H9 (cell line): ENCODE results near the gene SPSB4. TPM values are rescaled to one million over a fixed set of nuclear protein-coding genes. Genes with fewer than 3 reads are reported as not detected.

Experiments used
- DNase-seq: peaks from one replicate; pipeline ENCODE4 v3.0.0-alpha.2; 2017
- H2AFZ ChIP-seq: one replicate; pipeline ENCODE4 v1.6.1; 2013; ENCODE audit warnings: mild to moderate bottlenecking, low read length, control low read depth, moderate library complexity
- H2AK5ac ChIP-seq: 2 replicates; pipeline ENCODE4 v1.6.1; 2013; ENCODE audit warnings: low read length, control low read depth, mixed read lengths; ENCODE audit not compliant: insufficient read length
- H2BK120ac ChIP-seq: one replicate; pipeline ENCODE4 v1.6.1; 2013; ENCODE audit warnings: low read depth, mild to moderate bottlenecking, low read length, control low read depth, inconsistent platforms; ENCODE audit not compliant: poor library complexity, severe bottlenecking
- H2BK12ac ChIP-seq: 2 replicates; pipeline ENCODE4 v1.6.1; 2013; ENCODE audit warnings: low read length, control low read depth, mixed read lengths, low read depth; ENCODE audit not compliant: insufficient read length
- H2BK15ac ChIP-seq: 2 replicates; pipeline ENCODE4 v1.6.1; 2013; ENCODE audit warnings: low read depth, low read length, control low read depth
- H2BK20ac ChIP-seq: one replicate; pipeline ENCODE4 v1.6.1; 2013; ENCODE audit warnings: low read depth, mild to moderate bottlenecking, low read length, control low read depth, inconsistent platforms; ENCODE audit not compliant: poor library complexity, severe bottlenecking
- H2BK5ac ChIP-seq: 2 replicates; pipeline ENCODE4 v1.6.1; 2013; ENCODE audit warnings: low read length, control low read depth, mixed read lengths; ENCODE audit not compliant: insufficient read length
- H3K14ac ChIP-seq: 2 replicates; pipeline ENCODE4 v1.6.1; 2013; ENCODE audit warnings: low read length, control low read depth; ENCODE audit not compliant: insufficient read depth
- H3K18ac ChIP-seq: 2 replicates; pipeline ENCODE4 v1.6.1; 2013; ENCODE audit warnings: low read depth, mild to moderate bottlenecking, mixed read lengths, low read length, control low read depth; ENCODE audit not compliant: insufficient read length
- H3K23ac ChIP-seq: 2 replicates; pipeline ENCODE4 v1.6.1; 2013; ENCODE audit warnings: low read length, control low read depth, mixed read lengths, low read depth; ENCODE audit not compliant: insufficient read length
- H3K23me2 ChIP-seq: 2 replicates; pipeline ENCODE4 v1.6.1; 2013; ENCODE audit warnings: low read depth, mild to moderate bottlenecking, mixed read lengths, low read length, control low read depth; ENCODE audit not compliant: insufficient read length, poor library complexity, severe bottlenecking
- H3K27ac ChIP-seq: 2 replicates; pipeline ENCODE4 v1.5.1; 2013; ENCODE audit warnings: low read length, control low read depth, mixed read lengths, low read depth; ENCODE audit not compliant: insufficient read length
- H3K27me3 ChIP-seq: 2 replicates; pipeline ENCODE4 v1.6.1; 2013; ENCODE audit warnings: low read length, control low read depth, inconsistent platforms; ENCODE audit not compliant: insufficient read depth
- H3K4ac ChIP-seq: 2 replicates; pipeline ENCODE4 v1.6.1; 2013; ENCODE audit warnings: low read depth, mild to moderate bottlenecking, control low read depth, inconsistent platforms, low read length, moderate library complexity
- H3K4me1 ChIP-seq: 2 replicates; pipeline ENCODE4 v1.6.1; 2013; ENCODE audit warnings: low read length, control low read depth, inconsistent platforms; ENCODE audit not compliant: insufficient read depth
- H3K4me2 ChIP-seq: 2 replicates; pipeline ENCODE4 v1.6.1; 2013; ENCODE audit warnings: low read length, control low read depth, mixed read lengths; ENCODE audit not compliant: insufficient read length, insufficient read depth
- H3K56ac ChIP-seq: 2 replicates; pipeline ENCODE4 v1.6.1; 2013; ENCODE audit warnings: low read depth, mild to moderate bottlenecking, mixed read lengths, low read length, control low read depth; ENCODE audit not compliant: insufficient read length
- H3K79me1 ChIP-seq: 2 replicates; pipeline ENCODE4 v1.6.1; 2013; ENCODE audit warnings: low read depth, mild to moderate bottlenecking, moderate library complexity, low read length, control low read depth, inconsistent platforms; ENCODE audit not compliant: insufficient read depth, poor library complexity, severe bottlenecking
- H3K79me2 ChIP-seq: 2 replicates; pipeline ENCODE4 v1.6.1; 2013; ENCODE audit warnings: low read length, control low read depth, inconsistent platforms; ENCODE audit not compliant: insufficient read depth
- H3K9ac ChIP-seq: 2 replicates; pipeline ENCODE4 v1.6.1; 2013; ENCODE audit warnings: low read length, control low read depth, mixed read lengths; ENCODE audit not compliant: insufficient read length; ENCODE audit errors: extremely low read depth
- H3K9me3 ChIP-seq: one replicate; pipeline ENCODE4 v1.6.1; 2013; ENCODE audit warnings: low read depth, low read length, inconsistent platforms; ENCODE audit not compliant: control insufficient read depth
- H3T11ph ChIP-seq: one replicate; pipeline ENCODE4 v1.6.1; 2013; ENCODE audit warnings: mild to moderate bottlenecking, low read length, control low read depth, inconsistent platforms
- H4K20me1 ChIP-seq: one replicate; pipeline ENCODE4 v1.6.1; 2013; ENCODE audit not compliant: control insufficient read depth, insufficient read length, insufficient read depth
- H4K5ac ChIP-seq: 2 replicates; pipeline ENCODE4 v1.6.1; 2013; ENCODE audit warnings: low read depth, mild to moderate bottlenecking, mixed read lengths, low read length, control low read depth; ENCODE audit not compliant: insufficient read length
- H4K8ac ChIP-seq: replicated peaks from 2 replicates; pipeline ENCODE4 v1.6.1; 2013; ENCODE audit warnings: low read length, control low read depth, mixed read lengths, low read depth; ENCODE audit not compliant: insufficient read length
- H4K91ac ChIP-seq: 2 replicates; pipeline ENCODE4 v1.6.1; 2013; ENCODE audit warnings: low read depth, mild to moderate bottlenecking, moderate library complexity, mixed read lengths, low read length, control low read depth; ENCODE audit not compliant: insufficient read length
- H3K27ac Mint-ChIP-seq, 3 experiments: 2 replicates in 2 of 3; 3 replicates in 1 of 3; pipeline ENCODE4 v1.8.0; 2020 to 2021; ENCODE audit warnings: mixed read lengths in 3 of 3, mild to moderate bottlenecking in 1 of 3, moderate library complexity in 1 of 3
- H3K27me3 Mint-ChIP-seq: 2 replicates; pipeline ENCODE4 v1.8.0; 2021; ENCODE audit warnings: low read depth, mild to moderate bottlenecking, moderate library complexity, mixed read lengths
- H3K36me3 Mint-ChIP-seq, 3 experiments: 2 replicates in 2 of 3; 3 replicates in 1 of 3; pipeline ENCODE4 v1.8.0; 2020 to 2021; ENCODE audit warnings: low read depth in 3 of 3, mixed read lengths in 3 of 3; ENCODE audit not compliant: insufficient read depth in 1 of 3
- H3K4me1 Mint-ChIP-seq, 2 experiments: 2 replicates each; pipeline ENCODE4 v1.8.0; 2020; ENCODE audit warnings: mixed read lengths in 2 of 2
- H3K4me3 Mint-ChIP-seq, 2 experiments: 2 replicates in 1 of 2; 3 replicates in 1 of 2; pipeline ENCODE4 v1.8.0; 2020 to 2021; ENCODE audit warnings: mild to moderate bottlenecking in 2 of 2, mixed read lengths in 2 of 2, moderate library complexity in 1 of 2
- H3K9me3 Mint-ChIP-seq, 2 experiments: 2 replicates in 1 of 2; 3 replicates in 1 of 2; pipeline ENCODE4 v1.8.0; 2020; ENCODE audit warnings: mild to moderate bottlenecking in 2 of 2, mixed read lengths in 2 of 2, moderate library complexity in 1 of 2
- WGBS: extraction: QIAGEN DNeasy Blood & Tissue Kit; methylation state at CpG from one replicate; pipeline ENCODE4 v1.1.7; 2013; ENCODE audit warnings: missing lambda C conversion rate, low lambda C conversion rate, mixed read lengths; ENCODE audit not compliant: insufficient read length; ENCODE audit errors: extremely low coverage; 5-methylcytosine and 5-hydroxymethylcytosine counted together
- total RNA-seq: library from RNA; stranded (reverse); gene quantifications from 2 replicates; pipeline ENCODE4 v1.2.1, GENCODE V29; 2021
- TF ChIP-seq, protein P1 (sequence below): fragments of 200-600 bp; sonication (generic); conservative IDR thresholded peaks from 3 replicates; pipeline ENCODE4 v1.8.0; 2021; ENCODE audit warnings: antibody characterized with exemption, mild to moderate bottlenecking

The SPSB4 gene
- total RNA-seq, 1 experiment from 2014 or later, result 6.2 TPM

DNA sequence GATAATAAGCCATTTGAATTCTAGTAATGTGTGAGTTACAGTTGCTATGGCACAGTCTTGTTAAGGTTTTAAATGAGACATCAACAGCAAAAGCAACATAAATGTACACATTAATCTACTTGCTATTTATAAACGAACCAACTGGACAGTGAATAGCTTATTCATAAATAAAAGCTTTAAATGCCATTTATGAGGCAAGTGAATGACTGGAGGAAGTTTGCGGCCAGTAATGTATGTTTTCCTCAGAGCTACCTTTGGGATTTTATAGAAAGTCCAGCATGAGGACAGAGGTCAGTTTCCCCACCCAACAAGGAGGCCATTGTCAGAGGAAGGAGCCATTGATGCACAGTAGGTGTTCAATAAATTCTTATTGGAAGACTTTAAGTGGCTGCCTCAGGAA lies 132.5 kb downstream of the SPSB4 start:
- H3K23me2 ChIP-seq, result no peaks in the 10 kb centered on the region
- Mint-ChIP-seq H3K4me1 (no peaks in the 10 kb centered on the region), H3K4me3 (no peak overlapping the region), H3K36me3 (peaks cover 0 to 11% (median 3%) of the 10 kb centered on the region in 3 experiments; a peak in 6 of 7 replicates), H3K27me3 (no peaks in the 10 kb centered on the region; the same call in none of the 2 replicates), H3K27ac (no peak overlapping the region), H3K9me3 (peaks cover 14 to 16% of the 10 kb centered on the region in 2 experiments; a peak in 4 of 5 replicates)
- no peak overlapping the region for H4K8ac ChIP-seq
- no peaks in the 10 kb centered on the region for H3K79me1 ChIP-seq
- no peak overlapping the region for H2BK20ac ChIP-seq
- no peak overlapping the region for H2AFZ ChIP-seq
- H4K20me1 ChIP-seq, result no peaks in the 10 kb centered on the region
- H2BK15ac ChIP-seq, result no peak overlapping the region
- no CpG with 5 or more reads among the region's 2 CpGs for WGBS
- no peaks in the 10 kb centered on the region for H3K27me3 ChIP-seq
- no peaks in the 10 kb centered on the region for H3K9me3 ChIP-seq
- H2BK120ac ChIP-seq, result no peak overlapping the region
- H3K23ac ChIP-seq, result no peak overlapping the region
- no peak overlapping the region for H3K14ac ChIP-seq
- no peak overlapping the region for H2AK5ac ChIP-seq
- TF ChIP-seq, protein P1, sequence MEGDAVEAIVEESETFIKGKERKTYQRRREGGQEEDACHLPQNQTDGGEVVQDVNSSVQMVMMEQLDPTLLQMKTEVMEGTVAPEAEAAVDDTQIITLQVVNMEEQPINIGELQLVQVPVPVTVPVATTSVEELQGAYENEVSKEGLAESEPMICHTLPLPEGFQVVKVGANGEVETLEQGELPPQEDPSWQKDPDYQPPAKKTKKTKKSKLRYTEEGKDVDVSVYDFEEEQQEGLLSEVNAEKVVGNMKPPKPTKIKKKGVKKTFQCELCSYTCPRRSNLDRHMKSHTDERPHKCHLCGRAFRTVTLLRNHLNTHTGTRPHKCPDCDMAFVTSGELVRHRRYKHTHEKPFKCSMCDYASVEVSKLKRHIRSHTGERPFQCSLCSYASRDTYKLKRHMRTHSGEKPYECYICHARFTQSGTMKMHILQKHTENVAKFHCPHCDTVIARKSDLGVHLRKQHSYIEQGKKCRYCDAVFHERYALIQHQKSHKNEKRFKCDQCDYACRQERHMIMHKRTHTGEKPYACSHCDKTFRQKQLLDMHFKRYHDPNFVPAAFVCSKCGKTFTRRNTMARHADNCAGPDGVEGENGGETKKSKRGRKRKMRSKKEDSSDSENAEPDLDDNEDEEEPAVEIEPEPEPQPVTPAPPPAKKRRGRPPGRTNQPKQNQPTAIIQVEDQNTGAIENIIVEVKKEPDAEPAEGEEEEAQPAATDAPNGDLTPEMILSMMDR, result no peak
- H3K9ac ChIP-seq, result no peak overlapping the region
- DNase-seq, result no peak
- no peaks in the 10 kb centered on the region for H3K79me2 ChIP-seq
- H2BK5ac ChIP-seq, result no peak overlapping the region
- H3K56ac ChIP-seq, result no peak overlapping the region
- no peak overlapping the region for H3T11ph ChIP-seq
- H4K91ac ChIP-seq, result no peak overlapping the region
- no peak overlapping the region for H3K4ac ChIP-seq
- H3K18ac ChIP-seq, result no peak overlapping the region
- no peaks in the 10 kb centered on the region for H3K4me1 ChIP-seq
- no peak overlapping the region for H3K27ac ChIP-seq
- H2BK12ac ChIP-seq, result no peak overlapping the region
- H4K5ac ChIP-seq, result no peak overlapping the region
- no peak overlapping the region for H3K4me2 ChIP-seq
